Liver (tissue), 3 donors: ENCODE results near the gene NFRKB.

Experiments used
- ATF3 ChIP-seq: IDR thresholded peaks from 2 replicates; pipeline ENCODE4 v1.6.1; 2016; ENCODE audit warnings: antibody characterized with exemption
- CTCF ChIP-seq: fragments of 150-350 bp; IDR thresholded peaks from 2 replicates; pipeline ENCODE4 v1.5.1; 2017; ENCODE audit warnings: improper control_type of control experiment, low read depth, low read length; ENCODE audit not compliant: missing input control
- EGR1 ChIP-seq, 2 donors: IDR thresholded peaks; 2 replicates each; pipeline ENCODE4 v1.6.1; 2016 to 2018; ENCODE audit warnings: antibody characterized with exemption in 2 of 2, low read depth in 2 of 2
- GABPA ChIP-seq, 2 donors: IDR thresholded peaks in 1 of 2; conservative IDR thresholded peaks in 1 of 2; 2 replicates each; pipeline ENCODE4 v1.6.1; 2016; ENCODE audit warnings: antibody characterized with exemption in 2 of 2, mild to moderate bottlenecking in 1 of 2, moderate library complexity in 1 of 2
- HNF4G ChIP-seq: IDR thresholded peaks from 2 replicates; pipeline ENCODE4 v1.6.1; 2016; ENCODE audit warnings: antibody characterized with exemption
- JUND ChIP-seq, 2 donors: IDR thresholded peaks; 2 replicates each; pipeline ENCODE4 v1.6.1; 2016; ENCODE audit warnings: antibody characterized with exemption in 2 of 2
- MAX ChIP-seq: IDR thresholded peaks from 2 replicates; pipeline ENCODE4 v1.6.1; 2016; ENCODE audit warnings: antibody characterized with exemption
- RAD21 ChIP-seq, 2 donors: IDR thresholded peaks; 2 replicates each; pipeline ENCODE4 v1.6.1; 2016; ENCODE audit warnings: antibody characterized with exemption in 2 of 2, mild to moderate bottlenecking in 2 of 2
- REST ChIP-seq: IDR thresholded peaks from 2 replicates; pipeline ENCODE4 v1.6.1; 2016; ENCODE audit warnings: antibody characterized with exemption, mild to moderate bottlenecking
- TAF1 ChIP-seq: conservative IDR thresholded peaks from 2 replicates; pipeline ENCODE4 v1.6.1; 2016; ENCODE audit warnings: antibody characterized with exemption, mild to moderate bottlenecking
- YY1 ChIP-seq: IDR thresholded peaks from 2 replicates; pipeline ENCODE4 v1.6.1; 2016; ENCODE audit warnings: antibody characterized with exemption, mild to moderate bottlenecking
- donor health status: healthy.
- donor health status: healthy.

GRCh38 chr11:129855086-129855485, 40.3 kb downstream of the NFRKB start:
- TF ChIP-seq CTCF: no peak
- no peak for TF ChIP-seq HNF4G
- no peak for TF ChIP-seq MAX
- TF ChIP-seq EGR1 (IDR thresholded peaks at IDR 0.05; ENCODE audit: low read depth in 2 of 2): no peak
- no peak for TF ChIP-seq GABPA (IDR thresholded peaks at IDR 0.05 in 1 of 2, conservative IDR thresholded peaks at IDR 0.05 in 1 of 2)
- TF ChIP-seq RAD21 (IDR thresholded peaks at IDR 0.05): no peak
- no peak for TF ChIP-seq TAF1
- TF ChIP-seq JUND (IDR thresholded peaks at IDR 0.05): no peak
- TF ChIP-seq REST: no peak
- TF ChIP-seq YY1: no peak
- TF ChIP-seq ATF3: no peak
